CD4-positive, alpha-beta T cell (primary cell): ENCODE results near the gene ACTR5. TPM values are rescaled to one million over a fixed set of nuclear protein-coding genes. Genes with fewer than 3 reads are reported as not detected.
"Not testable (repeated sequence)": the region's sequence is repeated elsewhere in the genome, so short reads cannot be mapped to it uniquely, and the experiment has no call there.

Source experiments
- ATAC-seq: fragments of 200-7000 bp; cut with Tn5 transposase; one replicate; pipeline ENCODE4 v1.10.0; 2022; ENCODE audit warnings: mild to moderate bottlenecking; ENCODE audit not compliant: poor library complexity
- CTCF ChIA-PET: fragments of 350-600 bp; sonication (Branson Sonifier 250); formaldehyde crosslinking; loops from one replicate; lab custom pipeline; 2021; ENCODE audit warnings: antibody characterized with exemption, inconsistent platforms; lab: Charles Lee
- POLR2A ChIA-PET: fragments of 350-600 bp; sonication (Branson Sonifier 250); formaldehyde crosslinking; loops from one replicate; lab custom pipeline; 2021; ENCODE audit warnings: antibody characterized with exemption, inconsistent platforms; lab: Charles Lee
- DNase-seq, 14 experiments: peaks; one replicate each; pipeline ENCODE4 v3.0.0-alpha.2; 2013 to 2020; ENCODE audit warnings: mixed read lengths in 2 of 14
- H3K27ac ChIP-seq, 2 donors: one replicate each; pipeline versions ENCODE4 v1.5.1 to v1.7.0; 2013; ENCODE audit warnings: low read length in 2 of 2, low read depth in 1 of 2, mild to moderate bottlenecking in 1 of 2
- H3K27me3 ChIP-seq, 2 experiments: 1 replicate in 1 of 2; 2 replicates in 1 of 2; pipeline versions ENCODE4 v1.6.1 to v1.7.0; 2013; ENCODE audit warnings: low read length in 2 of 2, control low read depth in 1 of 2, mild to moderate bottlenecking in 1 of 2, moderate library complexity in 1 of 2; ENCODE audit not compliant: insufficient read depth in 2 of 2, control insufficient read depth in 1 of 2
- H3K36me3 ChIP-seq: one replicate; pipeline ENCODE4 v1.6.1; 2013; ENCODE audit warnings: low read length, control low read depth; ENCODE audit not compliant: insufficient read depth
- H3K4me1 ChIP-seq: one replicate; pipeline ENCODE4 v1.6.1; 2013; ENCODE audit warnings: low read length, control low read depth; ENCODE audit not compliant: insufficient read depth
- H3K4me3 ChIP-seq: one replicate; pipeline ENCODE4 v1.5.1; 2013; ENCODE audit warnings: mild to moderate bottlenecking, low read length, moderate library complexity
- H3K9me3 ChIP-seq, 2 experiments: 1 replicate in 1 of 2; 2 replicates in 1 of 2; pipeline versions ENCODE4 v1.6.1 to v1.7.0; 2013; ENCODE audit warnings: low read length in 2 of 2, mild to moderate bottlenecking in 2 of 2, control low read depth in 1 of 2, moderate library complexity in 1 of 2; ENCODE audit not compliant: control insufficient read depth in 1 of 2, insufficient read depth in 1 of 2
- H3K27ac Mint-ChIP-seq: one replicate; pipeline ENCODE4 v1.8.0; 2020; ENCODE audit warnings: mixed read lengths
- H3K27me3 Mint-ChIP-seq: one replicate; pipeline ENCODE4 v1.8.0; 2021; ENCODE audit warnings: mixed read lengths
- H3K36me3 Mint-ChIP-seq: one replicate; pipeline ENCODE4 v1.8.0; 2021; ENCODE audit warnings: low read depth, mixed read lengths
- H3K4me1 Mint-ChIP-seq: one replicate; pipeline ENCODE4 v1.8.0; 2021; ENCODE audit warnings: low read depth, mixed read lengths
- H3K4me3 Mint-ChIP-seq: one replicate; pipeline ENCODE4 v1.8.0; 2020; ENCODE audit warnings: mild to moderate bottlenecking, mixed read lengths
- H3K9me3 Mint-ChIP-seq: one replicate; pipeline ENCODE4 v1.8.0; 2020; ENCODE audit warnings: mixed read lengths
- CTCF ChIP-seq: fragments of 200-600 bp; IDR thresholded peaks from one replicate; pipeline ENCODE4 v1.8.0; 2022; ENCODE audit warnings: antibody characterized with exemption, mild to moderate bottlenecking
- intact Hi-C, 2 experiments: fragments of 100-400 bp; cut with DNase I in 1 of 2; cut with micrococcal nuclease in 1 of 2; formaldehyde crosslinking; loops; one replicate each; pipeline versions ENCODE4 v1.15.1 to v1.9.0; 2023 to 2025; cut with DNase I, micrococcal nuclease
- total RNA-seq, 174 experiments: library from RNA in 2 of 174; stranded (reverse) in 2 of 174; gene quantifications; one replicate each; pipeline ENCODE4 v1.2.3 and lab custom pipeline; 2021 to 2026

ACTR5 gene
- total RNA-seq, 2 experiments from 2014 or later: 11.1 to 11.9 TPM

GRCh38 chr20:38791291-38791690 lies 43.0 kb downstream of the ACTR5 start:
- ATAC-seq (no peak), DNase-seq (no peak)
- CTCF ChIA-PET: no interaction called here
- no peaks in the 10 kb centered on the region for H3K9me3 Mint-ChIP-seq
- Histone ChIP-seq H3K4me1 (peaks cover 10% of the 10 kb centered on the region), H3K36me3 (no peaks in the 10 kb centered on the region), H3K9me3 (no peaks in the 10 kb centered on the region), H3K27me3 (no peaks in the 10 kb centered on the region), H3K27ac (no peak overlapping the region), H3K4me3 (no peak overlapping the region)
- no peak for TF ChIP-seq CTCF
- H3K27me3 Mint-ChIP-seq: no peaks in the 10 kb centered on the region
- peaks cover 13% of the 10 kb centered on the region for H3K4me1 Mint-ChIP-seq
- no peak overlapping the region for H3K27ac Mint-ChIP-seq
- intact Hi-C loops: loop anchor here (2.0 to 5.0 kb wide), 2 partner anchors 101 to 144 kb away; no protein-coding TSS in a partner anchor
- H3K36me3 Mint-ChIP-seq: no peaks in the 10 kb centered on the region
- POLR2A ChIA-PET: interaction anchor here (0.9 to 2.4 kb wide), 3 partner anchors 8 to 84 kb away, joined by 4 to 15 read pairs (median 4); partner anchors contain the start of gene PPP1R16B
- no peak overlapping the region for H3K4me3 Mint-ChIP-seq

- H3K4me1 ChIP-seq: peaks cover 10% of the 10 kb centered on the region
- H3K27me3 ChIP-seq: no peaks in the 10 kb centered on the region
- H3K36me3 ChIP-seq: no peaks in the 10 kb centered on the region
- Mint-ChIP-seq H3K4me3 (no peak overlapping the region), H3K9me3 (no peaks in the 10 kb centered on the region), H3K36me3 (no peaks in the 10 kb centered on the region), H3K27me3 (no peaks in the 10 kb centered on the region), H3K4me1 (peaks cover 14% of the 10 kb centered on the region), H3K27ac (no peak overlapping the region)
- TF ChIP-seq CTCF: no peak
- DNase-seq: no peak
- no peak for ATAC-seq
- no peaks in the 10 kb centered on the region for H3K9me3 ChIP-seq
- intact Hi-C loops: loop anchor here (2.0 to 5.0 kb wide), 2 partner anchors 100 to 145 kb away; no protein-coding TSS in a partner anchor
- POLR2A ChIA-PET: interaction anchor here (2.4 kb wide), 1 partner anchor 13 kb away, joined by 15 read pairs; the partner anchor contains the start of gene PPP1R16B
- H3K4me3 ChIP-seq: no peak overlapping the region
- CTCF ChIA-PET: no interaction called here
- H3K27ac ChIP-seq: no peak overlapping the region
These were observed 43.7 kb downstream of the ACTR5 start for GRCh38 chr20:38791940-38792339.

- H3K4me3 Mint-ChIP-seq, H3K9me3 Mint-ChIP-seq, POLR2A ChIA-PET, H3K27ac Mint-ChIP-seq, H3K36me3 Mint-ChIP-seq, ATAC-seq, H3K9me3 ChIP-seq, H3K27me3 ChIP-seq, H3K36me3 ChIP-seq, H3K4me3 ChIP-seq, DNase-seq, H3K27ac ChIP-seq, H3K27me3 Mint-ChIP-seq, CTCF ChIA-PET: not testable (repeated sequence)
- intact Hi-C loops: loop anchor here in 1 of 2 experiments (5.0 kb wide), 1 partner anchor 98 kb away; no protein-coding TSS in a partner anchor
- peaks cover 11% of the 10 kb centered on the region for H3K4me1 ChIP-seq
- peaks cover 19% of the 10 kb centered on the region for H3K4me1 Mint-ChIP-seq
These were observed 45.8 kb downstream of the ACTR5 start for GRCh38 chr20:38794057-38794456.

GRCh38 chr20:38798266-38798665 lies 50.0 kb downstream of the ACTR5 start:
- ChIA-PET POLR2A (interaction anchor here (0.7 kb wide), 1 partner anchor 1697 kb away, joined by 4 read pairs; no protein-coding TSS in a partner anchor), CTCF (no interaction called here)
- intact Hi-C loops: no loop called here
- Histone ChIP-seq H3K4me3 (no peak overlapping the region), H3K27ac (no peak overlapping the region), H3K27me3 (no peaks in the 10 kb centered on the region), H3K36me3 (no peaks in the 10 kb centered on the region), H3K9me3 (no peaks in the 10 kb centered on the region), H3K4me1 (peaks cover 12% of the 10 kb centered on the region)
- Mint-ChIP-seq H3K27ac (no peak overlapping the region), H3K9me3 (no peaks in the 10 kb centered on the region), H3K4me3 (no peak overlapping the region), H3K27me3 (no peaks in the 10 kb centered on the region), H3K36me3 (no peaks in the 10 kb centered on the region), H3K4me1 (peaks cover 19% of the 10 kb centered on the region)
- DNase-seq (no peak), ATAC-seq (no peak)
- no peak for TF ChIP-seq CTCF
